Measurements from ENCODE around the gene SHISA6.

DNA sequence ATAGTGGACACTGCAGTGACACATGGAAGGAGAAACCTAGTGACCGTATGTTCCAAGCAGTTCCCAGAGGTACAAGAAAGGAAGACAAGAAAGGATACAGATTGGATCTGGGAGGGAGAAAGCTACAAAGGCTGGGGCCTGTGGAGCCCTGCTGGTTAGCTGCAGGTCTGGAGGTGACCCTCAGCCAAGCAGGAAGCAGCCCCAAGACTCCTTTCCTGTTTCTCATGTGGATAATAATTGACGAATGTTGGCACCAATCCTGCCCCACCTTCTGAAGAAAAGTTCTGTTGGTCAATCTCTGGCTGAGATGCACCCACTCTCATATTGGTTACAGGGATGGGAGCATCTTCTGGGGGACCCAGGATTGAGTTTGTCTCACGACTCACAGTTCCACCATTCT, 99.8 kb downstream of the SHISA6 start:
- TF ChIP-seq, protein P1, sequence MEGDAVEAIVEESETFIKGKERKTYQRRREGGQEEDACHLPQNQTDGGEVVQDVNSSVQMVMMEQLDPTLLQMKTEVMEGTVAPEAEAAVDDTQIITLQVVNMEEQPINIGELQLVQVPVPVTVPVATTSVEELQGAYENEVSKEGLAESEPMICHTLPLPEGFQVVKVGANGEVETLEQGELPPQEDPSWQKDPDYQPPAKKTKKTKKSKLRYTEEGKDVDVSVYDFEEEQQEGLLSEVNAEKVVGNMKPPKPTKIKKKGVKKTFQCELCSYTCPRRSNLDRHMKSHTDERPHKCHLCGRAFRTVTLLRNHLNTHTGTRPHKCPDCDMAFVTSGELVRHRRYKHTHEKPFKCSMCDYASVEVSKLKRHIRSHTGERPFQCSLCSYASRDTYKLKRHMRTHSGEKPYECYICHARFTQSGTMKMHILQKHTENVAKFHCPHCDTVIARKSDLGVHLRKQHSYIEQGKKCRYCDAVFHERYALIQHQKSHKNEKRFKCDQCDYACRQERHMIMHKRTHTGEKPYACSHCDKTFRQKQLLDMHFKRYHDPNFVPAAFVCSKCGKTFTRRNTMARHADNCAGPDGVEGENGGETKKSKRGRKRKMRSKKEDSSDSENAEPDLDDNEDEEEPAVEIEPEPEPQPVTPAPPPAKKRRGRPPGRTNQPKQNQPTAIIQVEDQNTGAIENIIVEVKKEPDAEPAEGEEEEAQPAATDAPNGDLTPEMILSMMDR (IDR thresholded peaks at IDR 0.05): no peak
- TF ChIP-seq EZH2 (IDR thresholded peaks at IDR 0.05; ENCODE audit: borderline replicate concordance, insufficient read depth, low read depth, low read length, poor library complexity, severe bottlenecking): no peak

All from B cell (primary cell).